Raji (cell line): ENCODE data around the gene CD79A.

Experiments
- POLR2A ChIP-seq: IDR thresholded peaks from 2 replicates; pipeline ENCODE4 v1.6.1; 2011; ENCODE audit warnings: low read depth, low read length, control low read depth; ENCODE audit not compliant: insufficient read depth

CD79A gene

DNA sequence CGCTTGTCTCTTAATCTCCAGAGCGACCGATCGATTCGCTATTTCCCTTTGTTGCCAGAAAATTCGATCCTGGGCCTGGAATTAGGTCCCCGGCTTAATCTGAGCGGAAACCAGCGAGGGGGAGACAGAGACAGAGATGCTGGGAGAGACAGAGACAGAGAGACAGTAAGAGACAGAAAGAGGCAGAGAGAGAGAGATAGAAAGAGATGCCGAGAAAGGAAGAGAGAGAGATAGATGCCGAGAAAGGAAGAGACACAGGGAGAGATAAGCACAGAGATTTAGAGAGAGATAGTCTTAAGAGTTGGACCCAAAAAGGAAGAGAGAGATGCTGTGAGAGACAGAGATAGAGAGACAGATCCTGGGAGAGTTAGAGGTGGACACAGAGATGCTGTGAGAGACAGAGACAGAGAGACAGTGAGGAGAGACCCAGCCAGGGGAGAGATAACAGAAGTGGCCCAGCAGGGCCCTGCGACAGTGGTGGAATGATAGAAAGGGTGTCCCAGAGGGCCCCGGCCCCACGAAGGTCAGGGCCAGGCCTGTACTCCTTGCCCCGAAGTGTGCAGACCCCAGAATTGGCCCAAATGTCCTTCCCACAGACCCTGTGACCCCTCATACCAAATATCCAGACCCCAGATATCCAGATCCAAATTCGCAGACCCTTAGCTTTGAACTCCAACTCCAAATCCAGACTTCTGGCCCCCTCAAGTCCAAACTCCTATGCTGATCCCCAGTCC, 49.9 kb downstream of the CD79A start:
- TF ChIP-seq POLR2A: no peak

DNA sequence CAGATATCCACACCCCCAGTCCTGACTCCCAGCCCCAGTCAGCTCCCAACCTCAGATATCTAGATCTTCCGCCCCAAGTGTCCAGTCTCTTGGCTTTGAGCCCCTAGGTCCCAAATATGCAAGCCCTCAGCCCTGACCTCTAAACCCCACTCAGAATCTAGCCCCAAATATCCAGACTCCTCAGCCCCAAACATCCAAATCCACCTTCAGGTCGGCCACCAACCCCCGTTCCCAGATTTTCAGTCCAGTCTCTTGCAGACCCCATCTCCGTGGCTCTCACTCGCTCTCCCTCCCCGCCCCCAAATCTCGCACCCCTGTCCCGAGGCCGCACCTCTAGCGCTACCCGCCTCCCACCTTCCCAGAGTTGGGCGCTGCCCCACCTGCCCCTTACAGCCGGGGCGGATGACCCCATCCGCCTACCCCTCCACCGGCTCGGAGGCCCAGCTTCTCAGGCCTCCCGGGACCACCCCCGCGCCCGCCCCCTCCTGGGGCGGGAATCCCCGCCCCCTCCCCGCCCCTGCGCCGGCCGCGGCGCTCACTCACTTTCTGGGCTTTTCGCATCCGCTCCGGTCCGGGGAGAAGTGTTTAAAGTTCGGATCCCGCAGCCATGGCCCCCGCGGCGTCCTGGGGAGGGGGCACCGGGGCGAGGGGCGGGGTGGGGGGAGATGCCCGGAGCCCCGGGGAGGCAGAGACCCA, 50.6 kb downstream of the CD79A start:
- no peak for TF ChIP-seq POLR2A

DNA sequence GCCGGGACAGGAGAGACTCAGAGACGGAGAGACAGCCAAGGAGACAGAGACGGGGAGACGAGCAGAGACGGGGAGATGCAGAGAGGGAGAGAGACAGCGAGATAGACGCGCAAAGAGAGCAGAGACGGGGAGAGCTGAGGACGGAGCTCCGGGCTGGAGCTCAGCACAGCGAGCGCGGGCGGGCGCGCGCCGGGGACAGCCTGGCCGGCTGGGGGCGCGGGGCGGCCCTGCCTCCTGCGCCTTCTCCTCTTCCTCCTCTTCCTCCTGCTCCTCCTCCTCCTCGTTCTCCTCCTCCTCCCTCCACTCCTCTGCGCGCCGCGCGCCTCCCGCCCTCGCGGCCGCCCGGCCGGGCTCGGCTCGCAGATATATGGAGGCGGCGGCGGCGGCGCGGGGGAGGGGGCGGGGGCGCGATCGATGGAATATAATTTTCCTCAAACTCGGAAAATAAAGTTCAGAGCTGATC, 51.2 kb downstream of the CD79A start, which contains the start of gene ERFL:
Gene ERFL, minus strand, starts transcription at position 229 of the 463 bp plus-strand sequence. CDS start 15,530 bp downstream, outside the sequence.
- TF ChIP-seq POLR2A: peak; percentile 55

DNA sequence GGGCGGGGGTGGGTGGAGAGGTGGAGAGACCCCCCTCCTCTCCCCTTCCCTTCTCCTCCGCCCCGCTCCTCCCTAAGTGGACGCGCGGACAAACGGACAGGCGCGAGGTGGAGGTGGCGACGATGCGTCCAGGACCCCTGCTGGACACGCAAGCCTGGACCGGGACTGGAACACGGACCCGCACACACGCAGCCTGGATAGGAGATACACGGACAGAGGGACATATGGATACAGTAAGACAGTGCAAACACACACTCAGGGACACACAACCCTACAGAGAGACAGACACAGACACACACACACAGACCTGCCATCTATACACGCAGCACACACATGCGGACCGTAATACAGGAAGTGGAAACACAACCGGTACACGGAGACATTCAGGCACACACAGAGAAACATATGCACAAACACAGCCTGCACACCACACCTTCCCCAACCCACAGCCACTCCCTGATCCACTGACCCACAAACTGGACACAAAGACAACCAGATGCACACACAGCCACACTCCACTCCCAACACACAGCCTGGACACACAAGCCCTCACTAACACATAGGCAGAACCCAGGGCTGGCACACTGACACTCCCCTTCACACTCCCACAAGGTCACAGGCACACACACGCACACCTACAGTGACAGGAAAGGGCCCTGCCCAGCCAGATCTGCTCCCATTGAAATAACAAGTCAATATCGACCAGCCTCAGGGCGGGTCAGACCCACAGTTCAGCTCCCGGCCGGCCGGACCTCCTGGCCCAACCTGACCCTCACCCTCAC, 51.9 kb downstream of the CD79A start:
- TF ChIP-seq POLR2A: peak; percentile 90

DNA sequence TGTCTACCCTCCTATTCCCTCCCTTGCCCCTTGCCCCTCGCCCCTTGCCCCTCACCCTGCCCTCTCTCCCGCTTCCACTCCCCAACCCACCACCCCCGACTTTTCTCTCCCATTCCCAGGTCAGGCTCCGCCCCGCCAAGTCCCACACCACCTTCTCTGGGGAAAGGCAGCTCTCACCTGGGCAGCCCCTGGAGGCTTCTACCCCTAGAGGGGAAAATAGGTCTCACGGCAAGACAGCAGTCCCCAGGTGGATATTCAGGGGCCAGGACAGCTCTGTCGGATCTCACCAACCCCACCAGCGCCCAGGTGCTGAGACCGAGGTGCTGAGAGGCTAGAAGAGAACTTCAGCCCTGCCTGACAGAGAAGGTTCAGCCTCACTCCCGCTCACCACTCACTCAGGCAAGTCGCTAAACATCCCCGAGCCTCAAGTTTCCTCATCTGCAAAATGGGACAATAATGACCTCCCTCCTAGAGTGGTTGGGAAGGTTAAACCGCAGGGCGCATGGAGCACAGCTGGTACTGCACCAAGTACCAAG, 52.5 kb downstream of the CD79A start:
- no peak for TF ChIP-seq POLR2A

DNA sequence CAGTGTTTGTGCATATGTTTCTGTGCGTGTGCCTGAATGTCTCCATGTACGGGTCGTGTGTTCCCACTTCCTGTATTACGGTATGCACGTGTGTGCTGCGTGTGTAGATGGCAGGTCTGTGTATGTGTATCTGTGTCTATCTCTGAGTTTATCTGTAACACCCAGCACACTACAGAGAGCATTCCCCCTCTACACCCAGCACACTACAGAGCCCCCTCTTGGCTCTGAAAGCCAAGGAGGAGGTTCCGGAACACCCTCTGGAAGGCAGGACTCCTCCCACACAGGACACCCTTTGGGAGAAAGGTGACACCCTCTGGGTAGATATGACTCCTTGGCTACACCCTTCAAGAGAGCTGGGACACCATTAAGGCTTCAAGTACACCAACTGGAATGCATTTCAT, 53.2 kb downstream of the CD79A start:
- no peak for TF ChIP-seq POLR2A
